Fibroblast of skin of scalp (primary cell): ENCODE data around the gene UHRF1.

Experiments used
- DNase-seq: peaks from one replicate; pipeline ENCODE4 v3.0.0-alpha.2; 2013

The UHRF1 gene

DNA sequence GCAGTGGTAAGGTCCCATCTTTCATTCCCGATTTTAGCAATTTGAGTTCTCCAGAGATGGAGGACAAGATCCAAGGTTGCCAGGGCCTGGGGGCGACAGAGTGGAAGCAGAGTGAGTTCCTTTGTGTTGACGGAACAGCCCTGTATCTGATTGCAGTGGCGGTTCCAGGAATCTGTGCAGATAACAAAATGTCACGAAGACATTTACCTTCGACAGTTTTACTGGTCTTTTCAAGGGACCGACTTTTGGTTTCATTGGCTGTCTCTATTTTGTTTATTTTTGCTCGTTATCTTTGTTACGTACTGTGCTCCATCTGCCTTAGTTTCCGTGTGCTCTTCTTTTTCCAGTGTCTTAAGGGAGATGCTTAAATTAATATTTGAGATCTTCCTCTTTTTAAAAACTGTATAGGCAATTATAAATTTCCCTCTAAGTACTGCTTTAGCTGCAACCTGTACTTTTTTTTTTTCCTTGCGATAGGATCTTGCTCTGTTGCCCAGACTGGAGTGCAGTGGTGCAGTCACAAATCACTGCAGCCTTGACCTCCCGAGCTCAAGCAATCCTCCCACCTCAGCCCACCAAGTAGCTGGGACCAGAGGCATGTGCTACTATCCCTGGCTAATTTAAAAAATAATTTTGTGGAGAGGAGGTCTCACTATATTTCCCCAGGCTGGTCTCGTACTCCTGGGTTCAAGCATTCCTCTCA, 82.8 kb downstream of the UHRF1 start:
- no peak for DNase-seq

DNA sequence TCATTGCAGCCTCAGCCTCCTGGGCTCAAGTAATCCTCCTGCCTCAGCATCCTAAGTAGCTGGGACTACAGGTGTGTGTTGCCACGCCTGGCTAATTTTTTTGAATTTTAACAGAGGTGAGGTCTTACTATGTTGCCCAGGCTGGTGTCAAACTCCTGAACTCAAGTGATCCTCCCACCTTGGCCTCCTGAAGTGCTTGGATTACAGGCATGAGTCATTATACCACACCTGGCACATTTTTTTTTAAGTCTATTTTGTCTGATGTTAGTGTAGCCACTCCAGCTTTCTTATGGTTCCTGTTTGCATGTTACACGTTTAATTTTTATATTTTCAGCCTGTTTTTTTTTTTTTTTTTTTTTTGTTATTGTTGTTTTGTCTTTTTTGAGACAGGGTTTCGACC, 84.4 kb downstream of the UHRF1 start:
- DNase-seq, result no peak

DNA sequence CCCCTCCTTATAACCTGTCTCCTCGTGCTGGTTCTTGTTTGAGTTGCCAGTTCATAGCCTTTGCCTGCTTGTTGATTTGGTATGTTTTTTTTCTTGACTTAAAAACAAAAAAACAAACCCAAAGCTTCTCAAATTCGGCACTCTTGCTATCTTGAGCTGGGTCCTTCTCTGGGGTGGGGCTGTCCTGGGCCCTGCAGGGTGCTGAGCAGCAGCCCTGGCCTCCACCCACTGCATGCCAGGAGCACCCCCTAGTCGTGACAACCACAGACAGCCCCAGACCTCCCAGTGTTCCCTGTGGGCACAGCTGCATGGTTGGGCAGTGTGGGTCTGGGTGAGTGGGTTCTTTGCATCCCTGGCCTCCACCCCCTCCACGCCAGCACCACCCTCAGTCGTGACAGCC, 87.4 kb downstream of the UHRF1 start:
- no peak for DNase-seq

DNA sequence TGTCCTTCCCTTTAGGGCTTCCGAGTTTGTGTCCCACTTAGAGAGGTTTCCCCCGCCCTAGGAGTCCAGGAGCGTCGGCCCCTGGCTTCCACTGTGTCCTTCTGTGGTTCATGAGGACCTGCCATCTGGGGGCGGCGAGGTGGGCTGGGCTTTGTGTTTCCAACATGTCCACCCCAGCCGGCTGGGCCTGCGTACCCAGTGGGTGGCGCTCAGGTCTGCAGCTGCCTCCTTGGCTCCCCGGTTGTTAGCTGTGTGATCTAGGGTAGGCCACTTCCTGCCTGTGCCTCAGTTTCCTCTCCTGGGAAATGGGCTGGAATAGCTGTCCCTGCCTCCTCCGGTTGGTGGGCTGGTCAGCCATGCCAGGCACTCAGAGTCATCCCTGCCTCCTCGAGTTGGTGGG, 88.0 kb downstream of the UHRF1 start:
- no peak for DNase-seq

DNA sequence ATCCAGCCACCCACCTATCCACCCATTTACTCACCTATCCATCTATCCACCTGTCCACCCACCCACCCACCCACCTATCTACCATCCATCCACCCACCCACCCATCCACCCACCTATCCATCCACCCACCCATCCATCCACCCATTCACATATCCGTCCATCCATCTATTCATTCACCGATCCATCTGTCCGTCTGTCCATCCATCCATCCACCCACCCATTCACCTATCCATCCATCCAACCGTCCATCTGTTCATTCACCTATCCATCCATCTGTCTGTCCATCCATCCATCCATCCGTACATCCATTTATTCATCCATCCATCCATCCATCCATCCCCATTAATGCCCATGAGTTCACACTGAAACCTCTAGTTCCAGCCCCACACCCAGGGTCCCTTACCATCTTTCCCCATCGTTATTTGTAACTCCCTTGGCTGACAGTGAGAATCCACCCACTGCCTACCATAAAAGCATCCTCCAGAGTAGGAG, 90.9 kb downstream of the UHRF1 start:
- DNase-seq, result no peak

DNA sequence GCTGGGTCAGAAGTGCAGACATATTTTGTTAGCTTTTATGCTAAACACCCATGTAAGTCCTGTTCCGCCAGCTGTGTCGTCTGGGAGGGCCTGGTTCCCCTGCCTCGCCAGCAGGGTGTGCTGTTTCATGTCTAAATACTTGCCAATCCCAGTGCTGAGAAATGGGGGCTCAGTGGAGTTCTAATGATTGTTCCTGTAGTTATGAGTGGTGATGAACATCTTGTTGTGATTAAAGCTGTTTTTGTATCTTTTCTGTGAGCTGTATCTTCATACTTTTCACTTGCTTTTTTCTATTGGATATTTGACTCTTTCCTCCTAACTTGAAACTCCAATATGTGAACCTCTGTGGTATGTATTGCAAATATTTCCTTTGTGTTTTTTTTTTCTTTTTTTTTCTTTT, 92.3 kb downstream of the UHRF1 start:
- peak; percentile 89 for DNase-seq

DNA sequence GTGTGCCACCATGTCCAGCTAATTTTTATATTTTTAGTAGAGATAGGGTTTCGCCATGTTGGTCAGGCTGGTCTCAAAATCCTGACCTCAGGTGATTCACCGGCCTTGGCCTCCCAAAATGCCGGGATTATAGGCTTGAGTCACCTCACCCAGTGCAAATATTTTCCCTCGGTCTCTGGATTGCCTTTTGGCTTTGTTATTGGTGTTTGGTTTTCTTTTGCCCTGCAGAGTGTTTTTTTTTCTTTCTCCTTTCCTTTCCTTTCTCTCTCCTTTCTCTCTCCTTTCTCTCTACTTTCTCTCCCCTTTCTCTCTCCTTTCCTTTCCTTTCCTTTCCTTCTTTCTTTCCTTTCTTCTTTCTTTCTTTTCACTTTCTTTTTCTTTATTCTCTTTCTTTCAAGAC, 92.8 kb downstream of the UHRF1 start:
- DNase-seq, result peak; percentile 60

DNA sequence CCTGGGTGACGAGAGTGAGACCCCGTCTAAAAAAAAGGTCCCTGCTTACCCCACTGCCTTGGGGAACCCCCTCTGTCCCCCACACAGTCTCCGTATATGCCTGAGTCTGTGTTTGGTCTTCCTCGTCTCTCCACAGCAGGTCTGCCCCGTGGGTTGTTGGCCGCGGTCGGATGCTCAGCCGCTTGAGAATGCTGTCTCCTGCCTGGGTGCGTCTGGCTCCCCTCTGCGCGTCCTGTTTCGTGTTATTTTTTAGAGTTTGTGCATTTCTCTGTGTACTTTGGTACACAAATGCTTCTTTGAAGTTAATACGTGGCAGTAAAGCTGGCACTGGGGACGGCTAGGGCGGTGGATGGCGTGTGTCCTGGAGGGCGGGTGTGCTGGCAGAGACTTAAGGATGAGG, 94.5 kb downstream of the UHRF1 start:
- DNase-seq, result peak; percentile 38

DNA sequence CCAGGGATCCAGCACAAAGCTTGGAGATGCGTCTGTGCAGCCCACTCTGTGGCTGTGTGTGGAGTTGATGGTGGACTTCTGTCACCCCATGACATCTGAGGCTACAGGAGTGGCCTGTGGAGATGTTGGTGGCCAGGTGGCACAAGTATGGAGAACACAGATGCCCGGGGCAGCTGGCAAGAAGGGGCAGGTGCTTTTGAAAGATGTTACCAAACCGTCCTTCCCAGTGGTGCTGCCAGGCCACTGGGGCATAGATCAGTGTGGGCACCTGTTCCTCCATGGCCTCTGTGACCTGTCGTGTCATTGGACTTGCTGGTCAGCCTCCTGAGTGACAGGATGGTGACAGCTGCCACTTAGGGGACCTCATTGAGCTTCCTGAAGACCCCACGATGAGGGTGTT, 95.8 kb downstream of the UHRF1 start:
- no peak for DNase-seq

DNA sequence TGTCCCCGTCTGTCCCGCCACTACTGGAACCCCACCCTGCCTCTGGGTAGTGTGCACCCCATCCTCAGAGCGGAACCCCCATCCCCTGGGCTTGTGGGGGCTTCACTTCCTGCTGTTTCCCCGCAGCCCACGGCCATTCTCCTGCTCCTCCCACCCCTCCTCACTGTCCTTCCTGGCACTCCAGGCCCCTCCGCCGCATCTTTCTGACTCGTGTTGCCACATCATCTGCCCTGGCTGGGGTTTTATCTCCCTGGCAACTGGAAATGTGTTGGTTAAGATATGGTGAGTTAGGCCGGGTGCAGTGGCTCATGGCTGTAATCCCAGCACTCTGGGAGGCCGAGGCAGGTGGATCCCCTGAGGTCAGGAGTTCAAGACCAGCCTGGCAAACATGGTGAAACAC, 96.9 kb downstream of the UHRF1 start:
- DNase-seq, result peak; percentile 33

DNA sequence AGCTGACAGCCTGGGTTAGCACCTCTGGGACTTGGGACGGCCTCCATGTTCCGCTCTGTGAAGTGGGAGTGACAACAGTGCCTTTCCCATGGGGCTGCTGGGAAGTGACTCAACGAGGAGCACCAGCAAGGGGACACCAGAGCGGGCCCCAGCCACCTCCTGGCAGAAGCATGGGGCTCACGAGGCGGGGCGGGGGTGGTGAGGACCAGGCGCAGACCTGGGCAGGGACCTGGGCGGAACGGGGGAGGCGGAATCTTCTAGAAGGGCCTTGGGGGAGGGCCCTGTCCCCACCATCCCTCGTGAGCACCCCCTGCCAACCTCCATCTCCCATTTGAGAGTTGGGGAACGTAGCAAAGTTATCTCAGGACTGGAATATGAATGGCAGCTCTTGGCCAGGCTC, 97.5 kb downstream of the UHRF1 start:
- no peak for DNase-seq
